ENCODE results near the gene POLR1G. TPM values are rescaled to one million over a fixed set of nuclear protein-coding genes. Genes with fewer than 3 reads are reported as not detected.

Gene POLR1G, protein sequence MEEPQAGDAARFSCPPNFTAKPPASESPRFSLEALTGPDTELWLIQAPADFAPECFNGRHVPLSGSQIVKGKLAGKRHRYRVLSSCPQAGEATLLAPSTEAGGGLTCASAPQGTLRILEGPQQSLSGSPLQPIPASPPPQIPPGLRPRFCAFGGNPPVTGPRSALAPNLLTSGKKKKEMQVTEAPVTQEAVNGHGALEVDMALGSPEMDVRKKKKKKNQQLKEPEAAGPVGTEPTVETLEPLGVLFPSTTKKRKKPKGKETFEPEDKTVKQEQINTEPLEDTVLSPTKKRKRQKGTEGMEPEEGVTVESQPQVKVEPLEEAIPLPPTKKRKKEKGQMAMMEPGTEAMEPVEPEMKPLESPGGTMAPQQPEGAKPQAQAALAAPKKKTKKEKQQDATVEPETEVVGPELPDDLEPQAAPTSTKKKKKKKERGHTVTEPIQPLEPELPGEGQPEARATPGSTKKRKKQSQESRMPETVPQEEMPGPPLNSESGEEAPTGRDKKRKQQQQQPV
- 25.3 and 27.2 TPM in 2 replicates for total RNA-seq

DNA sequence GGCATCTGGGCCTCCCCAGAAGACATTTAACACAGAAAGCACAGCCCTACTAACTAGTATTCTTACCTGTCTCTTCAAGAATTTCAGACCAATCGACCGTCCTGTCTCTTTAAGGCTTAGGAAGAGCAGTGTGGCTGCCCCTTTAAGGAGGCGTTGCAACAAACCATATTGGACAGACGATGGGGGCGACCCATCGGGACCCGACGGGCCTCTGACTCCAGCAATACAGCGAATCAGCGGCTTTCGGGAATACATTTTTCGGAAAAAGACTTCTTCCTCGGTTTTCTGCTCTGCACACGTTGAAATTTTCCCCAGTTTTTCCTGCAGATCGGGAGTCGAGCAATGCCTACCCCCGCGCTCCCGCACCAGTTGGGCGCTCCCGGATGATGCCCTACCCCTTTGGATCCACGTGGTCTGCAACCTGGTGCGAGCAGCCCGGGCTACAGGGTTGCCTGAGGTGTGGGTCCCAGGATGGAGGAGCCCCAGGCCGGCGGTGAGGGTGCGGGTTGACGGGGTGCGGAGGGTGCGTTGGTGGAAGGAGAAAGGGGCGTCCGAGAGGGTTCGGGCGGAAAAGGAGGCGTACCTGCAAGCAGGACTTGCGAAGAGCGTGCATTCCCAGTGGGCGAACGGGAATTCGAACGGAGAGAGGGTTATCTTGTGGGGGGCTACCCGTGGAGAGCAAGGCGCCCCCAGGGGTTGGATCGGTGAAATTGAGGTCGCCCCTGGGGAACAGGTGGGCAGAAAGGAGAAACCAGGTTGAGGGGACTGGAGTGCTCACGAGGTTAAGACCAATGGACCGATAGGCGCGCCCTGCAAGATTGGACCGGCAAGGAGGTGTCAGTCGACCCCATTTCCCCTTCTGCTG, at the start of gene POLR1G:
TSS of gene POLR1G (plus strand) at position 419 of the 865 bp plus-strand sequence. CDS start at position 472, 53 bp downstream.
- H3K9me3 Mint-ChIP-seq: no peaks in the 10 kb centered on the region
- H3K4me1 Mint-ChIP-seq (ENCODE audit: low read depth): peaks cover 53% of the 10 kb centered on the region
- H3K4me3 Mint-ChIP-seq: peak within 1 kb of the TSS; percentile 98
- peak within 1 kb of the TSS; percentile 90 for H3K27ac Mint-ChIP-seq
- H3K36me3 Mint-ChIP-seq (ENCODE audit: low read depth): peaks cover 19% of the 10 kb centered on the region
- peaks cover 12% of the 10 kb centered on the region for H3K27me3 Mint-ChIP-seq (ENCODE audit: insufficient read depth)
- peak; percentile 77 for DNase-seq (ENCODE audit: low spot score)
- intact Hi-C loops (cut with micrococcal nuclease): loop anchor here (1.0 to 10.0 kb wide), 10 partner anchors 17 to 588 kb away; partner anchors contain the start of genes BLOC1S3, CCDC61, ERCC1 and GEMIN7

DNA sequence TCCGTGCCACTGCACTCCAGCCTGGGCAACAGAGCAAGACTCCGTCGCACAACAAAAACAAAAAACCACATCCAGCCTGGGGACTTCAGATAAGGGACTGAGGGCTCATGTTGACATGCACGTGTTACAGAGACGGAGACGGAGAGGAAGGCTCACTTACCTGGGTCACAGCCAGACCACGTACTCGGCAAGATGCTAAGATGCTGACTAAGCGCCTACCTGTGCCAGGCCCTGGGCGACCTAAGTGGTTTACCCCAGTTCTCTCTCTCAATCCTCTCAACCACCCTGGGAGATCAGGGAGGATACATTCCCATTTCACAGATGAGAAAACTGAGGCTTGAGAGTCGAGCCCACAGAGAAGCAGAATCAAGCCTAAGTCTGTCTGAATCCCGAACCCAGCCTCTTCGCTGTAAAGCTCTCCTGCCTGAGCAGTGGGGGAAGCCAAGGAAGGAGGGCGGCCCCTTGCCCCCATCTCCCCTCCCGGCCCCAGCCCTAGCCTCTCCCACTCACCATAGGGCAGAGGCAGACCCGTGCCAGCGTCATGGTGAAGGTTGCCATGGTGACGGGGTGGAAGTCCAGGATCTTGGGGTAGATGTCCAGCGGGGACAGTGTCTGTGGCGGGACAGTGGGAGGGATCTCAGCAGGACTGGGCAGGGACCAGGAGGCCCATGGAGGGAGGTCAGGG, 49.5 kb upstream of the POLR1G start:
- Mint-ChIP-seq H3K27ac (no peak overlapping the region), H3K27me3 (ENCODE audit: insufficient read depth) (no peaks in the 10 kb centered on the region), H3K4me1 (ENCODE audit: low read depth) (no peaks in the 10 kb centered on the region), H3K36me3 (ENCODE audit: low read depth) (peaks cover 24% of the 10 kb centered on the region), H3K9me3 (no peaks in the 10 kb centered on the region), H3K4me3 (no peak overlapping the region)
- no peak for DNase-seq (ENCODE audit: low spot score)
- intact Hi-C loops (cut with micrococcal nuclease): no loop called here

DNA sequence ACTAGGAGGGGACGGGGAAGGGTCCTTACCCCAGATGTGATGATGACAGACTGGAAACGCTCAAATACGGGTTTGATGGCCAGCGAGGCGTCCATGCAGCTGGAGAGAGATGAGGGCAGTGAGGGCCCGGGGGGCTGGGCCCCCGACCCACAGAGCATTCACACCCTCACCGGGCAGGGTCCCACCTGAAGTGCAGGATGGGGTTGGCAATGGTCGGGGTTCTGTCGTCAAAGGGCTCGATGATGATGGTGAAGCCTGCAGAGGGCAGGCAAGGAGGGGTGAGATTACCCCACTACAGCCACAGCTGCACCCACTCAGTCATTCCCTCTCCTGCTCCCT, 49.0 kb upstream of the POLR1G start:
- Mint-ChIP-seq H3K27me3 (ENCODE audit: insufficient read depth) (no peaks in the 10 kb centered on the region), H3K4me1 (ENCODE audit: low read depth) (no peaks in the 10 kb centered on the region), H3K4me3 (no peak overlapping the region), H3K27ac (no peak overlapping the region), H3K9me3 (no peaks in the 10 kb centered on the region), H3K36me3 (ENCODE audit: low read depth) (peaks cover 24% of the 10 kb centered on the region)
- intact Hi-C loops (cut with micrococcal nuclease): no loop called here
- DNase-seq (ENCODE audit: low spot score): no peak

DNA sequence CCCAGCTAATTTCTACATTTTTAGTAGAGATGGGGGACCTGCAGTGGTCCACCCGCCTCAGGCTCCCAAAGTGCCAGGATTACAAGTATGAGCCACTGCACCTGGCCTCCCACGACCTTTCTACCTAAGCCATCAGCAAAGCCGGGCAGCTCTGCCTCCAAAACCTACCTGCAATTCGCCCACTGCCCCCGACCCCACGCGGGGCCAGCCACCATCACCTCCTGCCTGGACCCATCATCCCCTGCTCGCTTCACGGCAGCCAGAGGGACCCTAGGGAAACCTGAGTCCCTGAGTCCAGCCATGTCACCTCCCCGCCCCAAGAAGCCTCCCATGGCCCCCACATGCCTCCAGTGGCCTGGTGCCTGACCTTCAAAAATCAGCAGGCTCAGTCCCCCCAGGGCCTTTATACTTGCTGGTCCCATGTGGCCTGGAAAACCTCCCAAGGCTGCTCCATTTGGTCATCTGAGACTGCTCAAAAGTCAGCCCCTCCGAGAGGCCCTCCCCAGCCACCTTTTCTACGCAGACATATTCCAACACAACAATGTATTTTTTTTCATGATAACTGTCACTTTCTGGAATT, 48.1 kb upstream of the POLR1G start:
- intact Hi-C loops (cut with micrococcal nuclease): no loop called here
- Mint-ChIP-seq H3K9me3 (no peaks in the 10 kb centered on the region), H3K4me1 (ENCODE audit: low read depth) (no peaks in the 10 kb centered on the region), H3K27ac (no peak overlapping the region), H3K36me3 (ENCODE audit: low read depth) (peaks cover 24% of the 10 kb centered on the region), H3K27me3 (ENCODE audit: insufficient read depth) (no peaks in the 10 kb centered on the region), H3K4me3 (no peak overlapping the region)
- DNase-seq (ENCODE audit: low spot score): no peak

DNA sequence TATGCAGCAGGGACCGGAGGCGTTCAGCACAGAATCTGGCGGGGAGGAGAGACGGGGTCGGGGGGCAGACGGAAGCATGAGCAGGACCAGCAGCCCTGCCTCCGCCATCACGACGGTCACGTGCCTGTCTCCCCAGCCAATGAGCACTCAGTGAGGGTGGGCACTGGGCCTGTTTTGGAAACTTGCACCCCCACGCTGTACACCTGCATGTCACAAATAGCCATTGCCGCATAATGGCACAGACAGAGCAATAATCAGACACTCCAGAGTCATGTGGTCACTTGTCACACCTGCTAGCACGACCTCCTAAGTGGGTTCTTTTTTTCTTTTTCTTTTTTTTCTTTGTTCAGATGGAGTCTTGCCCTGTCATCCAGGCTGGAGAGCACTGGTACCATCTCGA, 44.8 kb upstream of the POLR1G start:
- Mint-ChIP-seq H3K9me3 (no peaks in the 10 kb centered on the region), H3K27ac (no peak overlapping the region), H3K4me1 (ENCODE audit: low read depth) (no peaks in the 10 kb centered on the region), H3K4me3 (no peak overlapping the region), H3K36me3 (ENCODE audit: low read depth) (peaks cover 12% of the 10 kb centered on the region), H3K27me3 (ENCODE audit: insufficient read depth) (no peaks in the 10 kb centered on the region)
- intact Hi-C loops (cut with micrococcal nuclease): no loop called here
- DNase-seq (ENCODE audit: low spot score): no peak

DNA sequence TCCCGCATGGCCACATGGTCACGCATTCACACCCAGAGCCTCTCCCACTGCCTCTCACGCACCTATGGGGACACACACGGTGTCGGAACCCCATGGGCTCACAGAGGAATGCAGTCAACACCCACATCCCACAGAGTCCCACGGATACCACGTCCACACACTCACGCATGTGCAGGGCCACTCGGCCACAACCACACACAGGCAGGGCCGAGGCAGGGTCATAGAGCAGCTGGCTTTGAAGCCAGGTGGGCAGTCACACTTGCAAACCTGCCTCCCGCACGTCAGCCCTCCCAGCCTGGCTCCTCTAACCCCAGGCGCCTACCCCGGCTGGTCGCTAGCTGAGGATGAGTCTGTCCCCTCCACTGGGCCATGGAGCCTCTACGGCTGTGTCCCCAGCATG, 44.2 kb upstream of the POLR1G start:
- Mint-ChIP-seq H3K27me3 (ENCODE audit: insufficient read depth) (no peaks in the 10 kb centered on the region), H3K27ac (no peak overlapping the region), H3K4me1 (ENCODE audit: low read depth) (no peaks in the 10 kb centered on the region), H3K4me3 (no peak overlapping the region), H3K9me3 (no peaks in the 10 kb centered on the region), H3K36me3 (ENCODE audit: low read depth) (peaks cover 11% of the 10 kb centered on the region)
- no peak for DNase-seq (ENCODE audit: low spot score)
- intact Hi-C loops (cut with micrococcal nuclease): no loop called here

DNA sequence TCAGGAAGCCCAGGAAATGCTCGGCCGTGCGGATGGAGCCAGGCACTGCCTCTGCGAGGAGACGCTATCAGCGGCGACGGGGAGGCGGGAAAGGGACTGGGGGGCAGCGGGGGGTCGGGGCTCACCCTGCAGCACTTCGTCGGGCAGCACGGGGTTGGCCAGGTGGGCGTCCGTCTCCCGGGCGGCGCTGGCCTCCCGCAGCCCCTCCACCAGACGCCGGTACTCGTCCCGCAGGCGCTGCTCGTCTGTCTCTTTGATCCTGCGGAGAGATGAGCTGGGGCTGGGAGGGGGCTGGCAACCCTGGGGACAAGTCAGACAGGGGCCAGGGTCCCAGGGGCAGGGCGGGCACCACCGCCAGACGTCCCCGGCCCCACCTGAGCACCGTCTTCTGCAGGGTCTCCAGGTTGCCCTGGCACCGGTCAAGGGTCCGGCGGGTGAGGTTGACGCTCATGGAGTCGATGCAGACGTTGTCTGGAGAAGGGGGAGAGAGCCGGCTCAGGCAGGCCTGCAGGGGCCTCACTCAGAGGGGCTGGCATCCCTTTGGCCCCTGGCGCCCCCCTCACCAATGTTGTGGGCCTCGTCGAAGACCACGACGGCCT, 42.5 kb upstream of the POLR1G start:
- intact Hi-C loops (cut with micrococcal nuclease): no loop called here
- no peaks in the 10 kb centered on the region for H3K9me3 Mint-ChIP-seq
- DNase-seq (ENCODE audit: low spot score): no peak
- peaks cover 8% of the 10 kb centered on the region for H3K4me1 Mint-ChIP-seq (ENCODE audit: low read depth)
- H3K4me3 Mint-ChIP-seq: no peak overlapping the region
- peaks cover 9% of the 10 kb centered on the region for H3K36me3 Mint-ChIP-seq (ENCODE audit: low read depth)
- H3K27me3 Mint-ChIP-seq (ENCODE audit: insufficient read depth): no peaks in the 10 kb centered on the region
- H3K27ac Mint-ChIP-seq: no peak overlapping the region

DNA sequence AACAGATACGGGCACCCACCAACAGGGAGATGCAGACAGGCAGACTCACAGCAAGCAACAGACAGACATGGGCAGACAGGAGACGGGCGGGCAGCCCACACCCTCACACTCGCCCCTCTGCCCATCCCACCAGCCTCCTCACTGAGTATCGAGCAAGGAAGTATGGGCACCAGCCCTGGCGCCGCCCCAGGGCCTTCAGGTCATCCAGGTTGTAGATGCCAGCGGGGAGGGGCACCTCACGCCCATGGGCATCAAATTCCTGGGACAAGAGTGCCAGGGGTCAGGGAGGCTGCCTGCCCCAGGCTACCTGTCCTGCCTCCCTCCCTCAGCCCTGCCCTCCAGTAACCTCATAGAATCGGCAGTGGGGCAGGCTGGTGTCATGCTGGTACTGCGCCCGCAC, 41.7 kb upstream of the POLR1G start:
- no peak overlapping the region for H3K27ac Mint-ChIP-seq
- intact Hi-C loops (cut with micrococcal nuclease): no loop called here
- H3K36me3 Mint-ChIP-seq (ENCODE audit: low read depth): peaks cover 9% of the 10 kb centered on the region
- no peak for DNase-seq (ENCODE audit: low spot score)
- H3K4me3 Mint-ChIP-seq: no peak overlapping the region
- peaks cover 11% of the 10 kb centered on the region for H3K4me1 Mint-ChIP-seq (ENCODE audit: low read depth)
- H3K27me3 Mint-ChIP-seq (ENCODE audit: insufficient read depth): no peaks in the 10 kb centered on the region
- H3K9me3 Mint-ChIP-seq: no peaks in the 10 kb centered on the region

DNA sequence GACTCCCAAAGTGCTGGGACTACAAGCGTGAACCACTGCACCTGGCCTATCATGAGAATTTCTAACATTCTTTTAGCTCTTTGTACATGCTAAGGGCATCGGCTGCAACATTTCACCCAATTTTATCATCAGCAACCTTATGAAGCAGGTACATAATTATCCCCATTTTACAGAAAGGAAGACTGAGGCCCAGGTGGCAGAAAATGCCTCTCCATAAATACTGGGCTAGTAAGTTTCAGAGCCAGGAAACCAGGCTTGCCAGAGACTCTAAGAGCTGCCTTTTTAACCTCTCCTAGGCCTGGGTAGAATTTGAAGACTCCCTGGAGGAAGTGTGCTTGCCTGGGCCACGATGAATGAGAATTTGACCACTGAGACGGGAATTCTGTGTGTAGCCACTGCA, 38.3 kb upstream of the POLR1G start:
- no peak for DNase-seq (ENCODE audit: low spot score)
- intact Hi-C loops (cut with micrococcal nuclease): no loop called here
- H3K27me3 Mint-ChIP-seq (ENCODE audit: insufficient read depth): no peaks in the 10 kb centered on the region
- H3K4me1 Mint-ChIP-seq (ENCODE audit: low read depth): peaks cover 15% of the 10 kb centered on the region
- peaks cover 4% of the 10 kb centered on the region for H3K36me3 Mint-ChIP-seq (ENCODE audit: low read depth)
- no peaks in the 10 kb centered on the region for H3K9me3 Mint-ChIP-seq
- no peak overlapping the region for H3K27ac Mint-ChIP-seq
- peak overlapping the region; percentile 37 for H3K4me3 Mint-ChIP-seq

DNA sequence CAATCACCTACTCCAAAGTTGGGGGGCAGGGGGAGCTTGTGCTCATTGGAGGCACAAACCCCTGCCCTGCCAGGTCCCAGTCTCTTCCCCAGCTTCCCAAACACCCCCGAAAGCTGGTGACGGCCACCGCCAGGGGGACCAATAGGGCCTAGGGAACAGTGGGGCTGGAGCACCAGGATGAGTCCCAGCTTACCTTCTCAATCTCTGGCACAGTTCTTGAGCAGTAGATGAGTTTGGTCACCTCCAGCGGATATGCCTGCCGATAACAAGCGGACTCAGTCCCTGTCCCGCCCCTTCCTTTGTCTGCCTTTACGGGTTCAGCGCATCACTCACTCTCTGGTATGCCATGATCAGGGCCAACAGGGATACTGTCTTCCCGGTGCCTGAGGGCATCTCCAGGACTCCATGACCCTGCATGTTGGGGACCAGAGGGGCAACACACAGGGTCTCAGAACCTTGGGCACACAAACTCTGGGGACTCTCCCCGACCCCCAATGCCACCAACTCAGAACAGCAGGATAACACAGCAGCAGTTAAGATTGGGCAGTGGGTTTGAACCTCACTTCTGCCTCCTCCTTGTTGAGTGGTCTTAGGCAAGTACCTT, 37.6 kb upstream of the POLR1G start:
- intact Hi-C loops (cut with micrococcal nuclease): no loop called here
- Mint-ChIP-seq H3K4me3 (peak overlapping the region; percentile 73), H3K36me3 (ENCODE audit: low read depth) (peaks cover 4% of the 10 kb centered on the region), H3K9me3 (no peaks in the 10 kb centered on the region), H3K27ac (no peak overlapping the region), H3K27me3 (ENCODE audit: insufficient read depth) (no peaks in the 10 kb centered on the region), H3K4me1 (ENCODE audit: low read depth) (peaks cover 15% of the 10 kb centered on the region)
- no peak for DNase-seq (ENCODE audit: low spot score)

DNA sequence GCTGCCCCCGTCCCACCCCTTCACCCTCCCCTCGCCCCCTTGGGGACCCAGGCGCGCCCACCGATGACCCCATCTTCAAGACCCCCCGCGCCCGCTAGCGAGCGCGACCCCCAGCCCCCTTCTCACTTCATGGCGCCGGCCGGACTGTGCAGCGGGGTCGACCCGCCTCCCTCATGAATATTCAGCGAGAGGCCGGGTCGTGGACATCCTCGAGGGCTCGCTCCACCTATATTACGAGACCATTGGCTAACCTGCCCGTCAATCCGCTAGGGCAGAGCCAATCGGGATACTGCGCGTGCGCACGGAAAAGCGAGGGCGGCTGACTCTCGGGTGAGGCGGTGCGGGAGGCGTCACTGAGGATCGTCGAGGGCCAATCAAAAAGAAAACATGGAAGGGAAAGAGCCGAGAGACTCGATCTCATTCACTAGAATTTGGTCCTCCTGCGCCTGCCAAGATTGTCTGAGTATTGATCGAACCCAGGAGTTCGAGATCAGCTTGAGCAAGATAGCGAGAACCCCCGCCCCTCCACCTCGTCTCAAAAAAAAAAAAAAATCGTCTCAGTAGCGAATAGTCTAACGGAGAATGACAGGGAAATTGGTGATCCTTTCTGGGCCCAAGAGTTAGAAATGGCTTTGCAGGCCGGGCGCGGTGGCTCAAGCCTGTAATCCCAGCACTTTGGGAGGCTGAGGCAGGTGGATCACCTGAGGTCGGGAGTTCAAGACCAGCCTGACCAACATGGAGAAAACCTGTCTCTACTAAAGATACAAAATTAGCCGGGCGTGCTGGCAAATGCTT, 35.8 kb upstream of the POLR1G start, which contains the start of gene ERCC2:
TSS of gene ERCC2 (minus strand) at position 164 of the 795 bp plus-strand sequence. CDS start at position 131, 33 bp downstream.
- H3K9me3 Mint-ChIP-seq: no peaks in the 10 kb centered on the region

More for the DNA sequence above, 35.8 kb upstream of the POLR1G start, which contains the start of gene ERCC2:
- intact Hi-C loops (cut with micrococcal nuclease): loop anchor here (1.0 to 2.0 kb wide), 7 partner anchors 30 to 368 kb away; partner anchors contain the start of genes BLOC1S3, KLC3, MARK4 and PPP1R13L
- Mint-ChIP-seq H3K4me1 (ENCODE audit: low read depth) (peaks cover 15% of the 10 kb centered on the region), H3K27me3 (ENCODE audit: insufficient read depth) (no peaks in the 10 kb centered on the region), H3K36me3 (ENCODE audit: low read depth) (peaks cover 4% of the 10 kb centered on the region), H3K4me3 (peak within 1 kb of the TSS; percentile 89), H3K27ac (peak within 1 kb of the TSS; percentile 95)
- peak; percentile 100 for DNase-seq (ENCODE audit: low spot score)
